ENCODE measurements around the gene RBX1.
"Not testable (repeated sequence)": the region's sequence is repeated elsewhere in the genome, so short reads cannot be mapped to it uniquely, and the experiment has no call there.

RBX1 gene

GRCh38 chr22:40979198-40979597 lies 28.0 kb downstream of the RBX1 start:
- TF ChIP-seq JUND (IDR thresholded peaks at IDR 0.05; ENCODE audit: low read depth): no peak
- in situ Hi-C loops (cut with HindIII; ENCODE audit: low pct_unique_long_range_greater_than_20kb, low sequenced_read_pairs): no loop called here
- no peak for DNase-seq (ENCODE audit: low read depth in 1 of 2, low spot score in 1 of 2)

GRCh38 chr22:40979871-40980270 lies 28.7 kb downstream of the RBX1 start:
- TF ChIP-seq JUND (IDR thresholded peaks at IDR 0.05; ENCODE audit: low read depth): no peak
- in situ Hi-C loops (cut with HindIII; ENCODE audit: low pct_unique_long_range_greater_than_20kb, low sequenced_read_pairs): no loop called here

GRCh38 chr22:40982482-40983385 lies 31.6 kb downstream of the RBX1 start:
- DNase-seq (ENCODE audit: low read depth in 1 of 2, low spot score in 1 of 2): no peak
- in situ Hi-C loops (cut with HindIII; ENCODE audit: low pct_unique_long_range_greater_than_20kb, low sequenced_read_pairs): no loop called here
- TF ChIP-seq JUND (IDR thresholded peaks at IDR 0.05; ENCODE audit: low read depth): no peak

More at GRCh38 chr22:40979871-40980270, 28.7 kb downstream of the RBX1 start:
- no peak for DNase-seq (ENCODE audit: low read depth in 1 of 2, low spot score in 1 of 2)

GRCh38 chr22:40991298-40991697 lies 40.1 kb downstream of the RBX1 start:
- no peak for DNase-seq (ENCODE audit: low read depth in 1 of 2, low spot score in 1 of 2)
- no peak for TF ChIP-seq JUND (IDR thresholded peaks at IDR 0.05; ENCODE audit: low read depth)
- in situ Hi-C loops (cut with HindIII; ENCODE audit: low pct_unique_long_range_greater_than_20kb, low sequenced_read_pairs): no loop called here

GRCh38 chr22:40995821-40996220 lies 44.6 kb downstream of the RBX1 start:
- no peak for TF ChIP-seq JUND (IDR thresholded peaks at IDR 0.05; ENCODE audit: low read depth)

GRCh38 chr22:40997520-40997919 lies 46.3 kb downstream of the RBX1 start:
- no peak for TF ChIP-seq JUND (IDR thresholded peaks at IDR 0.05; ENCODE audit: low read depth)
- in situ Hi-C loops (cut with HindIII; ENCODE audit: low pct_unique_long_range_greater_than_20kb, low sequenced_read_pairs): no loop called here
- DNase-seq (ENCODE audit: low read depth in 1 of 2, low spot score in 1 of 2): no peak

More at GRCh38 chr22:40995821-40996220, 44.6 kb downstream of the RBX1 start:
- no peak for DNase-seq (ENCODE audit: low read depth in 1 of 2, low spot score in 1 of 2)
- in situ Hi-C loops (cut with HindIII; ENCODE audit: low pct_unique_long_range_greater_than_20kb, low sequenced_read_pairs): no loop called here

- no peak for TF ChIP-seq JUND (IDR thresholded peaks at IDR 0.05; ENCODE audit: low read depth)
- DNase-seq (ENCODE audit: low read depth in 1 of 2, low spot score in 1 of 2): no peak
- in situ Hi-C loops (cut with HindIII; ENCODE audit: low pct_unique_long_range_greater_than_20kb, low sequenced_read_pairs): no loop called here
Measured at GRCh38 chr22:41000040-41000565, 48.9 kb downstream of the RBX1 start.

- DNase-seq (ENCODE audit: low read depth in 1 of 2, low spot score in 1 of 2): no peak
- no peak for TF ChIP-seq JUND (IDR thresholded peaks at IDR 0.05; ENCODE audit: low read depth)
- in situ Hi-C loops (cut with HindIII; ENCODE audit: low pct_unique_long_range_greater_than_20kb, low sequenced_read_pairs): no loop called here
Measured at GRCh38 chr22:41000941-41001721, 50.0 kb downstream of the RBX1 start.

GRCh38 chr22:41001722-41002122 lies 50.5 kb downstream of the RBX1 start:
- in situ Hi-C loops (cut with HindIII; ENCODE audit: low pct_unique_long_range_greater_than_20kb, low sequenced_read_pairs): no loop called here
- peak in 1 of 2 experiments; percentile 65 for DNase-seq (ENCODE audit: low read depth in 1 of 2, low spot score in 1 of 2)
- TF ChIP-seq JUND (IDR thresholded peaks at IDR 0.05; ENCODE audit: low read depth): no peak

- in situ Hi-C loops (cut with HindIII; ENCODE audit: low pct_unique_long_range_greater_than_20kb, low sequenced_read_pairs): not testable (repeated sequence)
- peak in 1 of 2 experiments; percentile 30 for DNase-seq (ENCODE audit: low read depth in 1 of 2, low spot score in 1 of 2)
Measured at GRCh38 chr22:41002386-41002785, 51.2 kb downstream of the RBX1 start.

GRCh38 chr22:41003066-41003465 lies 51.9 kb downstream of the RBX1 start:
- no peak for TF ChIP-seq JUND (IDR thresholded peaks at IDR 0.05; ENCODE audit: low read depth)
- in situ Hi-C loops (cut with HindIII; ENCODE audit: low pct_unique_long_range_greater_than_20kb, low sequenced_read_pairs): no loop called here
- DNase-seq (ENCODE audit: low read depth in 1 of 2, low spot score in 1 of 2): peak in 1 of 2 experiments; percentile 97

GRCh38 chr22:41003976-41004375 lies 52.8 kb downstream of the RBX1 start:
- in situ Hi-C loops (cut with HindIII; ENCODE audit: low pct_unique_long_range_greater_than_20kb, low sequenced_read_pairs): no loop called here
- no peak for TF ChIP-seq JUND (IDR thresholded peaks at IDR 0.05; ENCODE audit: low read depth)
- DNase-seq (ENCODE audit: low read depth in 1 of 2, low spot score in 1 of 2): no peak

Measured in T47D (cell line).